Stimulated activated CD4-positive, alpha-beta T cell treated with anti-CD3 and anti-CD28 coated beads, Interleukin-4, amount 100 ng/mL, for 48 hours (primary cell): ENCODE results near the gene FAM187B.

Experiments used
- DNase-seq, 2 donors: peaks; one replicate each; pipeline ENCODE4 v3.0.0-alpha.2; 2020; ENCODE audit warnings: low read depth in 2 of 2

The FAM187B gene

DNA sequence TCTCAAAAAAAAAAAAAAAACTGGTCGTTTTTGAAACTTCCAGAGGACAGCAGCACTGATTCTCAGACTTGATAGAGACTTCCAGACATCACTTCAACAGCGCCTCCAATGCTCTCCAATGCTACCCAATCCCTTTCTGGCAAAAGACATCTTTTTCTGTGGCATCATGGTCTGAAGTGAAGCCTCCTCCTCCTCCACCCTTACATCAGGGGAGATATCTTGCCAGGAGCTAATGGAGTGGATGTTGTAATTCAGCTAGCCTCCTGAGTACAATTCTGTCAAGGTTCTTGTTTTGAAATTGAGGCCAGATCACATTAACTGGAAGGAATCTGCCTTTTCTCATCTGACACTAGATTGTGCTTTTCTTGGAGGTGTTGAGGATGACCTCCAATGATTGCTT lies 49.8 kb downstream of the FAM187B start:
- no peak for DNase-seq

- DNase-seq = no peak
Observed at GRCh38 chr19:35177377-35178274, 50.9 kb downstream of the FAM187B start.

- no peak for DNase-seq
Observed at GRCh38 chr19:35176181-35176570, 52.4 kb downstream of the FAM187B start.
